ENCODE data around the gene NRARP. TPM values are rescaled to one million over a fixed set of nuclear protein-coding genes. Genes with fewer than 3 reads are reported as not detected.

Gene NRARP, protein sequence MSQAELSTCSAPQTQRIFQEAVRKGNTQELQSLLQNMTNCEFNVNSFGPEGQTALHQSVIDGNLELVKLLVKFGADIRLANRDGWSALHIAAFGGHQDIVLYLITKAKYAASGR
- total RNA-seq (2022) (22.1 and 24.7 TPM in 2 replicates), Bru-seq, nascent RNA (percentile 67 among the genes with signal in this experiment), BruChase-seq, experiment 1, labeled RNA remaining after a 2-hour chase (percentile 86 among the genes with signal in this experiment), BruChase-seq, experiment 2, labeled RNA remaining after a 6-hour chase (percentile 71 among the genes with signal in this experiment)
- long read RNA-seq, transcript NRARP-201 (1 exons, 1,770 nt), result major isoform, 22 of 23 reads
- long read RNA-seq, partial matches to known transcripts, result 0 of 23 reads
- long read RNA-seq, other reads (novel, unspliced or antisense), result 1 of 23 reads

DNA sequence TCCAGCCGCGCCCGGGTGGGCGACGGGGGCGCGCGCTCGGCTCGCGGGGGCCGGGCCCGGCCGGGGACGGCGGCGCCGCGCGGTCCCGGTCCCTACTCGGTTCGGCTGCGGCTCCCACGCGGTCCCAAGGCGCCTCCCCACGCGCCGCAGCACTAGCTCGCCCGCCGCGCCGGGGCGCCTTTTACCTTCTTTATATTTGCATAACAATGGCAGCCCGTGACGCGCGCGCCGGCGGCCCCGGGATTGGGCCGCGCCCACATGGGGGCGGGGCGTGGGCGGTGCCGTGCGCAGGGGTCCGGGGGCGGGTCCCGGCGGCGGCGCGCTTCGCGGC, at the start of gene NRARP:
Gene NRARP, minus strand, starts transcription at position 154 of the 331 bp plus-strand sequence. CDS start 343 bp downstream, outside the sequence.
- H3K36me3 ChIP-seq (ENCODE audit: control insufficient read depth, insufficient read depth, low read length), result no peaks in the 10 kb centered on the region
- no peaks in the 10 kb centered on the region for H3K27me3 ChIP-seq (replicated peaks; ENCODE audit: control insufficient read depth, insufficient read depth, low read length)
- Mint-ChIP-seq H3K4me3 (ENCODE audit: unreplicated experiment) (peak within 1 kb of the TSS; percentile 90), H3K27me3 (ENCODE audit: insufficient read depth, unreplicated experiment) (no peaks in the 10 kb centered on the region), H3K4me1 (ENCODE audit: low read depth, unreplicated experiment) (no peaks in the 10 kb centered on the region), H3K36me3 (ENCODE audit: insufficient read depth, unreplicated experiment) (peaks cover 26% of the 10 kb centered on the region), H3K9me3 (ENCODE audit: unreplicated experiment) (no peaks in the 10 kb centered on the region), H3K27ac (ENCODE audit: unreplicated experiment) (peak within 1 kb of the TSS; percentile 84)
- BruUV-seq (replicated peaks), result no TSS peak
- CTCF ChIA-PET, result interaction anchor here (0.6 to 2.0 kb wide), 19 partner anchors 9 to 278 kb away, joined by 3 to 18 read pairs (median 6); partner anchors contain the start of genes ENTPD8, EXD3, MRPL41 and NOXA1
- peak; percentile 92 to 96 for DNase-seq
- peaks cover 13% of the 10 kb centered on the region; the same call in 1 of the 2 replicates for H3K4me1 ChIP-seq
- POLR2A ChIA-PET, result interaction anchor here (0.5 to 1.8 kb wide), 13 partner anchors 9 to 455 kb away, joined by 3 to 40 read pairs (median 6); partner anchors contain the start of genes ENTPD8, EXD3, MAN1B1 and NOXA1
- TF ChIP-seq, protein P1, sequence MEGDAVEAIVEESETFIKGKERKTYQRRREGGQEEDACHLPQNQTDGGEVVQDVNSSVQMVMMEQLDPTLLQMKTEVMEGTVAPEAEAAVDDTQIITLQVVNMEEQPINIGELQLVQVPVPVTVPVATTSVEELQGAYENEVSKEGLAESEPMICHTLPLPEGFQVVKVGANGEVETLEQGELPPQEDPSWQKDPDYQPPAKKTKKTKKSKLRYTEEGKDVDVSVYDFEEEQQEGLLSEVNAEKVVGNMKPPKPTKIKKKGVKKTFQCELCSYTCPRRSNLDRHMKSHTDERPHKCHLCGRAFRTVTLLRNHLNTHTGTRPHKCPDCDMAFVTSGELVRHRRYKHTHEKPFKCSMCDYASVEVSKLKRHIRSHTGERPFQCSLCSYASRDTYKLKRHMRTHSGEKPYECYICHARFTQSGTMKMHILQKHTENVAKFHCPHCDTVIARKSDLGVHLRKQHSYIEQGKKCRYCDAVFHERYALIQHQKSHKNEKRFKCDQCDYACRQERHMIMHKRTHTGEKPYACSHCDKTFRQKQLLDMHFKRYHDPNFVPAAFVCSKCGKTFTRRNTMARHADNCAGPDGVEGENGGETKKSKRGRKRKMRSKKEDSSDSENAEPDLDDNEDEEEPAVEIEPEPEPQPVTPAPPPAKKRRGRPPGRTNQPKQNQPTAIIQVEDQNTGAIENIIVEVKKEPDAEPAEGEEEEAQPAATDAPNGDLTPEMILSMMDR (IDR thresholded peaks at IDR 0.05; ENCODE audit: insufficient read depth in 1 of 2, low read depth in 1 of 2, low read length in 1 of 2, severe bottlenecking in 1 of 2, unreplicated experiment in 1 of 2), result no peak
- H3K4me3 ChIP-seq (ENCODE audit: low read depth, low read length), result peak within 1 kb of the TSS; percentile 99
- H3K9me3 ChIP-seq, result no peaks in the 10 kb centered on the region
- intact Hi-C loops (cut with micrococcal nuclease; ENCODE audit: unreplicated experiment), result loop anchor here (5.0 kb wide), 1 partner anchor 120 kb away; the partner anchor contains the start of genes EXD3 and NOXA1

- no peaks in the 10 kb centered on the region for H3K4me1 ChIP-seq
- Mint-ChIP-seq H3K4me1 (ENCODE audit: low read depth, unreplicated experiment) (no peaks in the 10 kb centered on the region), H3K27ac (ENCODE audit: unreplicated experiment) (no peak overlapping the region), H3K27me3 (ENCODE audit: insufficient read depth, unreplicated experiment) (no peaks in the 10 kb centered on the region), H3K9me3 (ENCODE audit: unreplicated experiment) (peaks cover 10% of the 10 kb centered on the region), H3K4me3 (ENCODE audit: unreplicated experiment) (no peak overlapping the region), H3K36me3 (ENCODE audit: insufficient read depth, unreplicated experiment) (no peaks in the 10 kb centered on the region)
- POLR2A ChIA-PET, result no interaction called here
- no peaks in the 10 kb centered on the region for H3K36me3 ChIP-seq (ENCODE audit: control insufficient read depth, insufficient read depth, low read length)
- no peaks in the 10 kb centered on the region for H3K27me3 ChIP-seq (replicated peaks; ENCODE audit: control insufficient read depth, insufficient read depth, low read length)
- TF ChIP-seq, protein P1 (IDR thresholded peaks at IDR 0.05; ENCODE audit: insufficient read depth in 1 of 2, low read depth in 1 of 2, low read length in 1 of 2, severe bottlenecking in 1 of 2, unreplicated experiment in 1 of 2), result no peak
- CTCF ChIA-PET, result no interaction called here
- no peak for DNase-seq
- peaks cover 11% of the 10 kb centered on the region; the same call in 1 of the 2 replicates for H3K9me3 ChIP-seq
- intact Hi-C loops (cut with micrococcal nuclease; ENCODE audit: unreplicated experiment), result no loop called here
- no peak overlapping the region for H3K4me3 ChIP-seq (ENCODE audit: low read depth, low read length)
- no TSS peak for BruUV-seq (replicated peaks)
Observed at GRCh38 chr9:137350696-137351584, 48.9 kb upstream of the NRARP start.

DNA sequence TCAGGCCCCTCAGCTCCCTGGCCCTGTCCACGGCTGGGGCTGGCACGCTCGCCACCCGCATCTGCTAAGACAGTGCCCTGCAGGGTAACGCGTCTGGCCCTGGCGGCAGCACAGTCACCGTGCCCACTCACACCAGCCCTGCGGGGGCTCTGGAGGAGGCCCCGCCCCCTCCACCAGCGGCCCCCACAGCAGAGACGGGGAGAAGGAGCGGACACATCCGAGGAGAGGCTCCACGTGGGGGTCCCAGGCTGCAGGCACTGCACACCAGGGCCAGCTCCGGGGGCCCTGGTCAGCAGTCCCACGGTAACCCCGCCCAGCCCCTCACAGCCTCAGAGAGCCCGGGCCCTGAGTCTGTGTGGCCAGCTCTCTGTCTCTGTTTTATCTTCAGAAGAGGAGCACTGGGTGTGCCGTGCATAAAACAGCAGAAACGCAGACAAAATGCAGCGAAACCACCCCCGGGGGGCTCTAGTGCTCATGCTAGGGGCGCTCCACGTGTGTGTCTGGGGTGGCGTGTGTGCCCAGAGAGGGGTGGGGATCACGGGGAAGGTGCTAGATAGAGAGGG, 47.5 kb upstream of the NRARP start:
- ChIA-PET POLR2A (no interaction called here), CTCF (interaction anchor here (0.6 kb wide), 1 partner anchor 66 kb away, joined by 3 read pairs; no protein-coding TSS in a partner anchor)
- intact Hi-C loops (cut with micrococcal nuclease; ENCODE audit: unreplicated experiment), result no loop called here
- no peaks in the 10 kb centered on the region for H3K36me3 Mint-ChIP-seq (ENCODE audit: insufficient read depth, unreplicated experiment)
- H3K4me1 ChIP-seq, result no peaks in the 10 kb centered on the region
- no peaks in the 10 kb centered on the region for H3K9me3 Mint-ChIP-seq (ENCODE audit: unreplicated experiment)
- no peaks in the 10 kb centered on the region for H3K27me3 ChIP-seq (replicated peaks; ENCODE audit: control insufficient read depth, insufficient read depth, low read length)
- no peak for DNase-seq
- peaks cover 8% of the 10 kb centered on the region; the same call in 1 of the 2 replicates for H3K9me3 ChIP-seq
- no peaks in the 10 kb centered on the region for H3K4me1 Mint-ChIP-seq (ENCODE audit: low read depth, unreplicated experiment)
- no peak overlapping the region for H3K27ac Mint-ChIP-seq (ENCODE audit: unreplicated experiment)
- H3K36me3 ChIP-seq (ENCODE audit: control insufficient read depth, insufficient read depth, low read length), result no peaks in the 10 kb centered on the region
- H3K4me3 Mint-ChIP-seq (ENCODE audit: unreplicated experiment), result no peak overlapping the region
- no TSS peak for BruUV-seq (replicated peaks)
- no peaks in the 10 kb centered on the region for H3K27me3 Mint-ChIP-seq (ENCODE audit: insufficient read depth, unreplicated experiment)
- TF ChIP-seq, protein P1 (IDR thresholded peaks at IDR 0.05; ENCODE audit: insufficient read depth in 1 of 2, low read depth in 1 of 2, low read length in 1 of 2, severe bottlenecking in 1 of 2, unreplicated experiment in 1 of 2), result no peak
- H3K4me3 ChIP-seq (ENCODE audit: low read depth, low read length), result no peak overlapping the region

Measured in Caco-2 (cell line).